ENCODE data around the gene FBXW8.
A peak's percentile ranks its signal among the peaks of the same experiment; 100 is the strongest.

Gene FBXW8

DNA sequence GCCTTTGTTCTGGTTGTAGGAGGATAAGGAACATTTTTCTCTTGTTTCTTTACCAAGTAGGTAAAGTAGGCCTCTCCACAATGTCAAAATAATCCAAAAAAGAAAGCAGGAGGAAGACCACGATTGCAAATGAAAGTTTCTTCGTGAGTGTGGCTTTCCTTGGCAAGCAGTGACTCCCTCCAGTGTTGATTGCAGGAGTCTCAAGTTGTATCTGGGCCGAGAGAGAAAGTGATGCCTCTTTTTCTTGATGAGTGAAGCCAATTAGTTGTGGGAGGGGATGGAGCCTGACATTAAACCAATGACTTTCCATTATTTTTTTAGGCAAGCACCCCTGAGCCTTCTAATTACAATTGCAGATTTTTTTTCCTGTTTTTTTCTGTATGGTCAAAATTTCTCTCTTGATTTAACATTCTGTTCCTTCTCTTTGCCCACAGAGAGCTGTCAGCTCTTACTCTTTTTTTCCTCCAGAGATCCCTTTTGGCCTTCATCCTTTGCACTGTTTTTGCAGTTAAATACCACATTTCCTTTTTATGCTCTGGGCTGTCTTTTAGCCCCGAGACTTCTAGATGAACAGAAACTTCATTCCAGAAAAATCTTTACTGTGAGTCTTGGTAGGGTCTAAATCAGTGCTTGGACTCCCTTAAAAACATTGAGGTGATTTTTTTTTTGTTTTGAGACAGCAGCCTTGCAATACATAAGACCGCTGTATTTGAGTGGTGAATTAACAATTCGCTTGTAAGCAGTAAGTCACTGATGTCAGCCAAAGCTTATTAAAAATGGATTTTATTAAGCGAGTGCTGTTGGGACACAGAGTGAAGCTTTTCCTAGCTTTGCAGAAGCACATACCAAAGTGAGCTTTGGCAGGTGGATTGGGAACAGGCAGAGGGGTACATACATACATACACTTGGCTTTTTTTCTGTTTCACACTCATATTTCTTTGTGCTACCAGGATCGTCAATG lies 15.8 kb downstream of the FBXW8 start:
- H3K27ac ChIP-seq, result no peak overlapping the region
- TF ChIP-seq, protein P1, sequence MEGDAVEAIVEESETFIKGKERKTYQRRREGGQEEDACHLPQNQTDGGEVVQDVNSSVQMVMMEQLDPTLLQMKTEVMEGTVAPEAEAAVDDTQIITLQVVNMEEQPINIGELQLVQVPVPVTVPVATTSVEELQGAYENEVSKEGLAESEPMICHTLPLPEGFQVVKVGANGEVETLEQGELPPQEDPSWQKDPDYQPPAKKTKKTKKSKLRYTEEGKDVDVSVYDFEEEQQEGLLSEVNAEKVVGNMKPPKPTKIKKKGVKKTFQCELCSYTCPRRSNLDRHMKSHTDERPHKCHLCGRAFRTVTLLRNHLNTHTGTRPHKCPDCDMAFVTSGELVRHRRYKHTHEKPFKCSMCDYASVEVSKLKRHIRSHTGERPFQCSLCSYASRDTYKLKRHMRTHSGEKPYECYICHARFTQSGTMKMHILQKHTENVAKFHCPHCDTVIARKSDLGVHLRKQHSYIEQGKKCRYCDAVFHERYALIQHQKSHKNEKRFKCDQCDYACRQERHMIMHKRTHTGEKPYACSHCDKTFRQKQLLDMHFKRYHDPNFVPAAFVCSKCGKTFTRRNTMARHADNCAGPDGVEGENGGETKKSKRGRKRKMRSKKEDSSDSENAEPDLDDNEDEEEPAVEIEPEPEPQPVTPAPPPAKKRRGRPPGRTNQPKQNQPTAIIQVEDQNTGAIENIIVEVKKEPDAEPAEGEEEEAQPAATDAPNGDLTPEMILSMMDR (conservative IDR thresholded peaks at IDR 0.05), result no peak

DNA sequence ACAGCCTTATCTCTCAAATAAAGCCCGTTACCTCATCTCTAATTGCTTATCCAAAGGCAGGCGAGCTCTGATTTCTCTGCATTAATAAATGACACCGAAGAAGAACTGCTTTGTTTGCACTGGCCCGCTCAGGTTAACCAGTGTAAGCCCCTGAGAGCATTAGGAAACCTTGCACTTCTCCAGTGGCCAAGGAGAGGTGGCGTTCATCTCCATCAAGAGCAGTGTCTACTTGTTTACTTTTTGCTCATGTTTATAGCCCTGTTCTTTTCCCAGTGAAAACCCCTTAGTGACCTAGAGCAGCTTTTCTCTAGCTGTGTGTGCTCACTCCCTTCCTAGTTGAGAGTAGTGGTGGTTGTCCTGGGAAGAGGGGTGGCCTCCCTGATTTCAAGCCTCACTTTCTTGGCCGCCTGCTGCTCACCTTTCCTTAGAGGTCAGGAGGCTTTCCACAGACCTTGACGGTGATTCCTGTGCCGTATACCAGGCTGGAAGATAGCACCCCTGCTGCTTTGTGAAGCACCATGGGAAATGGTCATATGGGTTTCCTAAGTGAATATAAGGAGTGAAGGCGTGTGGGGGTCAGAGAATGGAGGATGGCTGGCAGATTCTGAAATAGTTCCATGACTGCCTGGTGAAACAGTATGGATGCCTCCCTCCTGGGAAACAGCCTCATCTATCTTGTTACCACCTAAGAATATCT lies 16.6 kb downstream of the FBXW8 start:
- H3K27ac ChIP-seq, result no peak overlapping the region
- TF ChIP-seq, protein P1 (conservative IDR thresholded peaks at IDR 0.05), result no peak

GRCh38 chr12:116928504-116928903 lies 17.8 kb downstream of the FBXW8 start:
- TF ChIP-seq, protein P1 (conservative IDR thresholded peaks at IDR 0.05), result no peak
- no peak overlapping the region for H3K27ac ChIP-seq

- TF ChIP-seq, protein P1 (conservative IDR thresholded peaks at IDR 0.05), result no peak
- H3K27ac ChIP-seq, result no peak overlapping the region
Measured at GRCh38 chr12:116929885-116930284, 19.1 kb downstream of the FBXW8 start.

- TF ChIP-seq, protein P1 (conservative IDR thresholded peaks at IDR 0.05), result no peak
- no peak overlapping the region for H3K27ac ChIP-seq
Measured at GRCh38 chr12:116931665-116932064, 20.9 kb downstream of the FBXW8 start.

DNA sequence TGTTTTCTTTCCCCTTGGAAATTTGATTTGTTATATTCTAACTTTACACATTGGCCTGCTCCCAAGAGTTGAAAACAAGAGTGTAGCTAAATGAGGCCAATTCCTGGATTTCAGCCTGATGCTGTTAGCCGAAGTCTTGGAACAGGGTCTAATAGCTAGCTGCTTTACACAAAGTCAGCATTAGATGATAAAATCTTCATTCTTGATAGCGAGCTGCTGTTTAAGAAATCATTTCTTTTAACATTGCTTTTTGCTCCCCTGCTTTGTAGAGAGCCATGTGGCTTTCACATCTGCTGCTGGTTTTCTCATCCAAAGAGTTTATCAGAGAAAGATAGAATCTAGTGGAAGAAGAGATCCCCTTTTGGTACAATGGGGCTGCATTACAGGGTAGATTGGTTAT lies 22.3 kb downstream of the FBXW8 start:
- peak overlapping the region; percentile 26 for H3K27ac ChIP-seq
- TF ChIP-seq, protein P1 (conservative IDR thresholded peaks at IDR 0.05), result no peak

DNA sequence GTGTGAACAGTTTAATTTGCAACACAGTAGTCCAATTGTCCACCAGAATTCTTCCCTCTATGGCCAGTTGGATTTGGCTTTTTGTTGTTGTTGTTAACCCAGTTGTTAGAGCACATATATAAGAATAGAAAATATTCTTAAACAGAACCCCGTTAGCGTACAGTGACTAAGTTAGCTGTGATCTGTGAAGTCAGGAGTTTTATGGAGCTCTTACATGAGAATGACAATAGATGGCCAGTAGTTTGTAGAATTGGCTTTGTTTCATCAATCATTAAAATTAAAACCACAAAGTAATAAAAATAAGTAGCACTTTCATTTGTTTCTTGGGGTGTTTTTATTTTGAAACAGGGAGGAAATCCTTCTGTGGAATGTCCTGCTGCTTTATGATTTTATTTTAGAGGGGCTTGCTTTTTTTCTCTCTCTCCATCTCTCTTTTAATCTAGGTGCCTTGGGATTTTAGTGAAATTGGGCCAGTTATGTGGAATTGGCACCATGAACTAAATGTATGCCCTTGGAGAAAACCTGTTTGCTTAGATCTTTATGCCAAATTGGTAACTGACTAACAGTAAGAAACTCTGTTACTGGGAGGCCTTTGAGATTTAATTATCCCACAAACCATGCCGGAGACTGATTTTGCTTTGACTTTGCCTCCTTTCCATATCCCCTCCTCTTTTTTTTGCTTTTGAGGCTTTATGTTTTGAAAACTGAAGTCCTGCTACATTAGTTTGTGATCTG lies 22.9 kb downstream of the FBXW8 start:
- TF ChIP-seq, protein P1 (conservative IDR thresholded peaks at IDR 0.05), result no peak
- peak overlapping the region; percentile 26 for H3K27ac ChIP-seq

All from VCaP (cell line).